H9 (cell line): ENCODE results near the gene SATB2. TPM values are rescaled to one million over a fixed set of nuclear protein-coding genes. Genes with fewer than 3 reads are reported as not detected.

Experiments used
- DNase-seq: peaks from one replicate; pipeline ENCODE4 v3.0.0-alpha.2; 2017
- H2AFZ ChIP-seq: one replicate; pipeline ENCODE4 v1.6.1; 2013; ENCODE audit warnings: mild to moderate bottlenecking, low read length, control low read depth, moderate library complexity
- H2AK5ac ChIP-seq: 2 replicates; pipeline ENCODE4 v1.6.1; 2013; ENCODE audit warnings: low read length, control low read depth, mixed read lengths; ENCODE audit not compliant: insufficient read length
- H2BK120ac ChIP-seq: one replicate; pipeline ENCODE4 v1.6.1; 2013; ENCODE audit warnings: low read depth, mild to moderate bottlenecking, low read length, control low read depth, inconsistent platforms; ENCODE audit not compliant: poor library complexity, severe bottlenecking
- H2BK12ac ChIP-seq: 2 replicates; pipeline ENCODE4 v1.6.1; 2013; ENCODE audit warnings: low read length, control low read depth, mixed read lengths, low read depth; ENCODE audit not compliant: insufficient read length
- H2BK15ac ChIP-seq: 2 replicates; pipeline ENCODE4 v1.6.1; 2013; ENCODE audit warnings: low read depth, low read length, control low read depth
- H2BK20ac ChIP-seq: one replicate; pipeline ENCODE4 v1.6.1; 2013; ENCODE audit warnings: low read depth, mild to moderate bottlenecking, low read length, control low read depth, inconsistent platforms; ENCODE audit not compliant: poor library complexity, severe bottlenecking
- H2BK5ac ChIP-seq: 2 replicates; pipeline ENCODE4 v1.6.1; 2013; ENCODE audit warnings: low read length, control low read depth, mixed read lengths; ENCODE audit not compliant: insufficient read length
- H3K14ac ChIP-seq: 2 replicates; pipeline ENCODE4 v1.6.1; 2013; ENCODE audit warnings: low read length, control low read depth; ENCODE audit not compliant: insufficient read depth
- H3K18ac ChIP-seq: 2 replicates; pipeline ENCODE4 v1.6.1; 2013; ENCODE audit warnings: low read depth, mild to moderate bottlenecking, mixed read lengths, low read length, control low read depth; ENCODE audit not compliant: insufficient read length
- H3K23ac ChIP-seq: 2 replicates; pipeline ENCODE4 v1.6.1; 2013; ENCODE audit warnings: low read length, control low read depth, mixed read lengths, low read depth; ENCODE audit not compliant: insufficient read length
- H3K23me2 ChIP-seq: 2 replicates; pipeline ENCODE4 v1.6.1; 2013; ENCODE audit warnings: low read depth, mild to moderate bottlenecking, mixed read lengths, low read length, control low read depth; ENCODE audit not compliant: insufficient read length, poor library complexity, severe bottlenecking
- H3K27ac ChIP-seq: 2 replicates; pipeline ENCODE4 v1.5.1; 2013; ENCODE audit warnings: low read length, control low read depth, mixed read lengths, low read depth; ENCODE audit not compliant: insufficient read length
- H3K27me3 ChIP-seq: 2 replicates; pipeline ENCODE4 v1.6.1; 2013; ENCODE audit warnings: low read length, control low read depth, inconsistent platforms; ENCODE audit not compliant: insufficient read depth
- H3K4ac ChIP-seq: 2 replicates; pipeline ENCODE4 v1.6.1; 2013; ENCODE audit warnings: low read depth, mild to moderate bottlenecking, control low read depth, inconsistent platforms, low read length, moderate library complexity
- H3K4me1 ChIP-seq: 2 replicates; pipeline ENCODE4 v1.6.1; 2013; ENCODE audit warnings: low read length, control low read depth, inconsistent platforms; ENCODE audit not compliant: insufficient read depth
- H3K4me2 ChIP-seq: 2 replicates; pipeline ENCODE4 v1.6.1; 2013; ENCODE audit warnings: low read length, control low read depth, mixed read lengths; ENCODE audit not compliant: insufficient read length, insufficient read depth
- H3K56ac ChIP-seq: 2 replicates; pipeline ENCODE4 v1.6.1; 2013; ENCODE audit warnings: low read depth, mild to moderate bottlenecking, mixed read lengths, low read length, control low read depth; ENCODE audit not compliant: insufficient read length
- H3K79me1 ChIP-seq: 2 replicates; pipeline ENCODE4 v1.6.1; 2013; ENCODE audit warnings: low read depth, mild to moderate bottlenecking, moderate library complexity, low read length, control low read depth, inconsistent platforms; ENCODE audit not compliant: insufficient read depth, poor library complexity, severe bottlenecking
- H3K79me2 ChIP-seq: 2 replicates; pipeline ENCODE4 v1.6.1; 2013; ENCODE audit warnings: low read length, control low read depth, inconsistent platforms; ENCODE audit not compliant: insufficient read depth
- H3K9ac ChIP-seq: 2 replicates; pipeline ENCODE4 v1.6.1; 2013; ENCODE audit warnings: low read length, control low read depth, mixed read lengths; ENCODE audit not compliant: insufficient read length; ENCODE audit errors: extremely low read depth
- H3K9me3 ChIP-seq: one replicate; pipeline ENCODE4 v1.6.1; 2013; ENCODE audit warnings: low read depth, low read length, inconsistent platforms; ENCODE audit not compliant: control insufficient read depth
- H3T11ph ChIP-seq: one replicate; pipeline ENCODE4 v1.6.1; 2013; ENCODE audit warnings: mild to moderate bottlenecking, low read length, control low read depth, inconsistent platforms
- H4K20me1 ChIP-seq: one replicate; pipeline ENCODE4 v1.6.1; 2013; ENCODE audit not compliant: control insufficient read depth, insufficient read length, insufficient read depth
- H4K5ac ChIP-seq: 2 replicates; pipeline ENCODE4 v1.6.1; 2013; ENCODE audit warnings: low read depth, mild to moderate bottlenecking, mixed read lengths, low read length, control low read depth; ENCODE audit not compliant: insufficient read length
- H4K8ac ChIP-seq: replicated peaks from 2 replicates; pipeline ENCODE4 v1.6.1; 2013; ENCODE audit warnings: low read length, control low read depth, mixed read lengths, low read depth; ENCODE audit not compliant: insufficient read length
- H4K91ac ChIP-seq: 2 replicates; pipeline ENCODE4 v1.6.1; 2013; ENCODE audit warnings: low read depth, mild to moderate bottlenecking, moderate library complexity, mixed read lengths, low read length, control low read depth; ENCODE audit not compliant: insufficient read length
- H3K27ac Mint-ChIP-seq, 3 experiments: 2 replicates in 2 of 3; 3 replicates in 1 of 3; pipeline ENCODE4 v1.8.0; 2020 to 2021; ENCODE audit warnings: mixed read lengths in 3 of 3, mild to moderate bottlenecking in 1 of 3, moderate library complexity in 1 of 3
- H3K27me3 Mint-ChIP-seq: 2 replicates; pipeline ENCODE4 v1.8.0; 2021; ENCODE audit warnings: low read depth, mild to moderate bottlenecking, moderate library complexity, mixed read lengths
- H3K36me3 Mint-ChIP-seq, 3 experiments: 2 replicates in 2 of 3; 3 replicates in 1 of 3; pipeline ENCODE4 v1.8.0; 2020 to 2021; ENCODE audit warnings: low read depth in 3 of 3, mixed read lengths in 3 of 3; ENCODE audit not compliant: insufficient read depth in 1 of 3
- H3K4me1 Mint-ChIP-seq, 2 experiments: 2 replicates each; pipeline ENCODE4 v1.8.0; 2020; ENCODE audit warnings: mixed read lengths in 2 of 2
- H3K4me3 Mint-ChIP-seq, 2 experiments: 2 replicates in 1 of 2; 3 replicates in 1 of 2; pipeline ENCODE4 v1.8.0; 2020 to 2021; ENCODE audit warnings: mild to moderate bottlenecking in 2 of 2, mixed read lengths in 2 of 2, moderate library complexity in 1 of 2
- H3K9me3 Mint-ChIP-seq, 2 experiments: 2 replicates in 1 of 2; 3 replicates in 1 of 2; pipeline ENCODE4 v1.8.0; 2020; ENCODE audit warnings: mild to moderate bottlenecking in 2 of 2, mixed read lengths in 2 of 2, moderate library complexity in 1 of 2
- CTCF ChIP-seq: fragments of 200-600 bp; sonication (generic); conservative IDR thresholded peaks from 3 replicates; pipeline ENCODE4 v1.8.0; 2021; ENCODE audit warnings: antibody characterized with exemption, mild to moderate bottlenecking
- WGBS: extraction: QIAGEN DNeasy Blood & Tissue Kit; methylation state at CpG from one replicate; pipeline ENCODE4 v1.1.7; 2013; ENCODE audit warnings: missing lambda C conversion rate, low lambda C conversion rate, mixed read lengths; ENCODE audit not compliant: insufficient read length; ENCODE audit errors: extremely low coverage; 5-methylcytosine and 5-hydroxymethylcytosine counted together
- total RNA-seq: library from RNA; stranded (reverse); gene quantifications from 2 replicates; pipeline ENCODE4 v1.2.1, GENCODE V29; 2021

The SATB2 gene
- total RNA-seq, 1 experiment from 2014 or later: 23.8 TPM

- H4K20me1 ChIP-seq: no peaks in the 10 kb centered on the region
- whole genome bisulfite sequencing: no CpG with 5 or more reads among the region's 2 CpGs
- no peak for TF ChIP-seq CTCF
Measured at GRCh38 chr2:199452260-199452990, 5.3 kb downstream of the SATB2 start.

More at GRCh38 chr2:199452260-199452990, 5.3 kb downstream of the SATB2 start:
- no peak overlapping the region for H2AK5ac ChIP-seq
- no peak overlapping the region for H3K27ac Mint-ChIP-seq
- H3K79me2 ChIP-seq: no peaks in the 10 kb centered on the region
- no peak overlapping the region for H2AFZ ChIP-seq
- H2BK12ac ChIP-seq: no peak overlapping the region
- peaks cover 0 to 1% (median 0%) of the 10 kb centered on the region in 3 experiments; a peak in 1 of 7 replicates for H3K36me3 Mint-ChIP-seq
- H3K18ac ChIP-seq: no peak overlapping the region
- H3T11ph ChIP-seq: no peak overlapping the region
- H3K23ac ChIP-seq: no peak overlapping the region
- DNase-seq: no peak
- H3K56ac ChIP-seq: no peak overlapping the region
- H2BK120ac ChIP-seq: no peak overlapping the region
- no peak overlapping the region for H2BK5ac ChIP-seq
- H3K9ac ChIP-seq: no peak overlapping the region
- no peak overlapping the region for H3K4me3 Mint-ChIP-seq
- H2BK15ac ChIP-seq: no peak overlapping the region
- H3K14ac ChIP-seq: no peak overlapping the region
- H3K9me3 Mint-ChIP-seq: no peaks in the 10 kb centered on the region
- peaks cover 11% of the 10 kb centered on the region for H3K27me3 Mint-ChIP-seq
- no peaks in the 10 kb centered on the region for H3K9me3 ChIP-seq
- H3K27ac ChIP-seq: no peak overlapping the region
- H3K4me2 ChIP-seq: no peak overlapping the region
- H3K27me3 ChIP-seq: no peaks in the 10 kb centered on the region; the same call in 1 of the 2 replicates
- H3K4me1 Mint-ChIP-seq: peaks cover 12 to 26% of the 10 kb centered on the region in 2 experiments
- no peaks in the 10 kb centered on the region for H3K79me1 ChIP-seq
- H3K23me2 ChIP-seq: peaks cover 6% of the 10 kb centered on the region
- no peak overlapping the region for H4K91ac ChIP-seq
- H3K4ac ChIP-seq: no peak overlapping the region
- H3K4me1 ChIP-seq: no peaks in the 10 kb centered on the region
- no peak overlapping the region for H2BK20ac ChIP-seq
- H4K8ac ChIP-seq: no peak overlapping the region
- H4K5ac ChIP-seq: no peak overlapping the region
